ENCODE results near the gene TOM1L1.
A peak's percentile ranks its signal among the peaks of the same experiment; 100 is the strongest.

DNA sequence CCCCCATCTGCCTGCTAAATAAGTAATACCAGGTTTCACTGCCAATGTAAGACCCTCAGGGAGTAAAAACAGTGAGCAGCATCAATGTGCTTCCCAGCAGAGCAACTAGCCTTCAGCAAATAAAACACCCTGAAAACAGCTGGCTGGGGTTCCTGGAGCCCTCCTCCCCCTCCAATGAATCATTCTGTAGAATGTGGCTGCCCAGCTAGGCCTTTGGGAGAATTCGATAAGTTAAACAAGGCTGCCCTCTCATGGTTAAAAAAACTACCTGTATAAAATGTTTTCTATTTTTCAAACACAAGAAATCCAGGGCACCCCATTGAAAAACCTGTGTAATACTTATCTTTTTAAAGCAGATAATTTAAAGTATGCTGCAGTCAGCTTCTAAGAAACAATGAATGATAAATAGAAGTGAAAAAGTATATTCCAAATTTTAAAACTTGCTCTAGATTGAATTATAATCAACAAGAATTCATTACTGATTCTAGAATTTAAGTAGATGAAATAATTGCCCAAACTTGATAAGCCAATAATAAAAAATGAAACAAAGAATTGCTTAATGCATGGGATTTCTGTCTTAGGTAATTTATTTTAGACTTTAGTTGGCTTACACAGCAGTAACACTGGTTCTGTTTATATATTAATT lies 9.4 kb upstream of the TOM1L1 start:
- TF ChIP-seq, protein P1, sequence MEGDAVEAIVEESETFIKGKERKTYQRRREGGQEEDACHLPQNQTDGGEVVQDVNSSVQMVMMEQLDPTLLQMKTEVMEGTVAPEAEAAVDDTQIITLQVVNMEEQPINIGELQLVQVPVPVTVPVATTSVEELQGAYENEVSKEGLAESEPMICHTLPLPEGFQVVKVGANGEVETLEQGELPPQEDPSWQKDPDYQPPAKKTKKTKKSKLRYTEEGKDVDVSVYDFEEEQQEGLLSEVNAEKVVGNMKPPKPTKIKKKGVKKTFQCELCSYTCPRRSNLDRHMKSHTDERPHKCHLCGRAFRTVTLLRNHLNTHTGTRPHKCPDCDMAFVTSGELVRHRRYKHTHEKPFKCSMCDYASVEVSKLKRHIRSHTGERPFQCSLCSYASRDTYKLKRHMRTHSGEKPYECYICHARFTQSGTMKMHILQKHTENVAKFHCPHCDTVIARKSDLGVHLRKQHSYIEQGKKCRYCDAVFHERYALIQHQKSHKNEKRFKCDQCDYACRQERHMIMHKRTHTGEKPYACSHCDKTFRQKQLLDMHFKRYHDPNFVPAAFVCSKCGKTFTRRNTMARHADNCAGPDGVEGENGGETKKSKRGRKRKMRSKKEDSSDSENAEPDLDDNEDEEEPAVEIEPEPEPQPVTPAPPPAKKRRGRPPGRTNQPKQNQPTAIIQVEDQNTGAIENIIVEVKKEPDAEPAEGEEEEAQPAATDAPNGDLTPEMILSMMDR (conservative IDR thresholded peaks at IDR 0.05; ENCODE audit: low read depth, low read length), result peak; percentile 87
- TF ChIP-seq EZH2 (IDR thresholded peaks at IDR 0.05; ENCODE audit: low read length, unreplicated experiment), result no peak

Data from PC-3 (cell line).